ENCODE measurements around the gene PAH. TPM values are rescaled to one million over a fixed set of nuclear protein-coding genes. Genes with fewer than 3 reads are reported as not detected.
A peak's percentile ranks its signal among the peaks of the same experiment; 100 is the strongest.

Gene PAH
- total RNA-seq, 1 experiment from 2014 or later: 5.1 TPM

DNA sequence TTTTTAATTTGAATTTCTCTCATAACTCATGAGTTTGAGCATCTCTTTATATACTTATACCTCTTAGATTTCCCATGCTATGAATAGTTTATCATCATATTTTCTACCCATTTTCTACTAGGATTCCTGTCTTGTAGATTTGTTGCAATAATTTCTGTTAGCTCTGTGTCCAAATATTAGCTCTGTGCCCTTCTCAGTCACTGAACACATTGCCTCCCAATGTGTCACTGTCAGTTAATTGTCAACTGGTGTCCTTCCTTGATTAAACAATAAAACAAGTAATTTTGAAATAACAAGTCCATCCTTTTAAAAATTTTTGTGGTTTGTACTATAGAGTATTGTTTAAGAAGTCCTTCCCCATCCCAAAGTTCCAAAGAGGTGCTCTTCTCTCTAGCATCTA is 4.2 kb upstream of the PAH start:
- intact Hi-C loops (cut with micrococcal nuclease; ENCODE audit: unreplicated experiment): no loop called here
- Histone ChIP-seq H3K4me1 (peaks cover 18% of the 10 kb centered on the region), H3K27me3 (replicated peaks; ENCODE audit: control insufficient read depth, insufficient read depth, low read length) (no peaks in the 10 kb centered on the region), H3K9me3 (no peaks in the 10 kb centered on the region), H3K36me3 (ENCODE audit: control insufficient read depth, insufficient read depth, low read length) (no peaks in the 10 kb centered on the region), H3K4me3 (ENCODE audit: low read depth, low read length) (no peak overlapping the region)
- ChIA-PET POLR2A (no interaction called here), CTCF (no interaction called here)
- TF ChIP-seq, protein P1, sequence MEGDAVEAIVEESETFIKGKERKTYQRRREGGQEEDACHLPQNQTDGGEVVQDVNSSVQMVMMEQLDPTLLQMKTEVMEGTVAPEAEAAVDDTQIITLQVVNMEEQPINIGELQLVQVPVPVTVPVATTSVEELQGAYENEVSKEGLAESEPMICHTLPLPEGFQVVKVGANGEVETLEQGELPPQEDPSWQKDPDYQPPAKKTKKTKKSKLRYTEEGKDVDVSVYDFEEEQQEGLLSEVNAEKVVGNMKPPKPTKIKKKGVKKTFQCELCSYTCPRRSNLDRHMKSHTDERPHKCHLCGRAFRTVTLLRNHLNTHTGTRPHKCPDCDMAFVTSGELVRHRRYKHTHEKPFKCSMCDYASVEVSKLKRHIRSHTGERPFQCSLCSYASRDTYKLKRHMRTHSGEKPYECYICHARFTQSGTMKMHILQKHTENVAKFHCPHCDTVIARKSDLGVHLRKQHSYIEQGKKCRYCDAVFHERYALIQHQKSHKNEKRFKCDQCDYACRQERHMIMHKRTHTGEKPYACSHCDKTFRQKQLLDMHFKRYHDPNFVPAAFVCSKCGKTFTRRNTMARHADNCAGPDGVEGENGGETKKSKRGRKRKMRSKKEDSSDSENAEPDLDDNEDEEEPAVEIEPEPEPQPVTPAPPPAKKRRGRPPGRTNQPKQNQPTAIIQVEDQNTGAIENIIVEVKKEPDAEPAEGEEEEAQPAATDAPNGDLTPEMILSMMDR (IDR thresholded peaks at IDR 0.05; ENCODE audit: insufficient read depth in 1 of 2, low read depth in 1 of 2, low read length in 1 of 2, severe bottlenecking in 1 of 2, unreplicated experiment in 1 of 2): no peak
- Mint-ChIP-seq H3K9me3 (ENCODE audit: unreplicated experiment) (no peaks in the 10 kb centered on the region), H3K27me3 (ENCODE audit: insufficient read depth, unreplicated experiment) (peaks cover 4% of the 10 kb centered on the region), H3K4me3 (ENCODE audit: unreplicated experiment) (no peak overlapping the region), H3K27ac (ENCODE audit: unreplicated experiment) (no peak overlapping the region), H3K4me1 (ENCODE audit: low read depth, unreplicated experiment) (peaks cover 17% of the 10 kb centered on the region), H3K36me3 (ENCODE audit: insufficient read depth, unreplicated experiment) (peaks cover 4% of the 10 kb centered on the region)
- DNase-seq: no peak
- no TSS peak for BruUV-seq (replicated peaks)

DNA sequence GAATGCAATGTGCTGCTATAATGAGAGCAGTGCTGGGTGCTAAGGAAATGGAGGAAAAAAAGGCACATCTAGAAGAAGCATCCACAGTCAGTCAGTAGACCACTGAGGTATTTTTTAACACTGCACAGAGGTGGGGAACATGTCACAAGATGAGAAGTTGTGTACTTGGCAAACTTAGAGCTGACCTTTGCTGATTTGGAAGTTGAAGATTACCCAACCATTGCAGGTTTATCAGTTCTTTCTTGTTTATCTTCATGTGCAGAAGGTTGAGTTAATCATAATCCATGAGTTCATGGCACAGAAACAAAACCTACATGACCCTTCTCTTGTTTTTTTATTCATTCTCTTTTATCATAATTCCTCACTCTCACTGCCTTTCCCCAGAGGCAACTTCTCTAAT is 3.2 kb upstream of the PAH start:
- intact Hi-C loops (cut with micrococcal nuclease; ENCODE audit: unreplicated experiment): no loop called here
- CTCF ChIA-PET: no interaction called here
- H3K9me3 Mint-ChIP-seq (ENCODE audit: unreplicated experiment): no peaks in the 10 kb centered on the region
- no peak overlapping the region for H3K4me3 Mint-ChIP-seq (ENCODE audit: unreplicated experiment)
- DNase-seq: peak in 1 of 2 experiments; percentile 20
- no peaks in the 10 kb centered on the region for H3K27me3 ChIP-seq (replicated peaks; ENCODE audit: control insufficient read depth, insufficient read depth, low read length)
- TF ChIP-seq, protein P1 (IDR thresholded peaks at IDR 0.05; ENCODE audit: insufficient read depth in 1 of 2, low read depth in 1 of 2, low read length in 1 of 2, severe bottlenecking in 1 of 2, unreplicated experiment in 1 of 2): no peak
- BruUV-seq (replicated peaks): no TSS peak
- H3K36me3 Mint-ChIP-seq (ENCODE audit: insufficient read depth, unreplicated experiment): peaks cover 5% of the 10 kb centered on the region
- H3K4me1 ChIP-seq: peaks cover 18% of the 10 kb centered on the region
- no peaks in the 10 kb centered on the region for H3K9me3 ChIP-seq
- no peak overlapping the region for H3K4me3 ChIP-seq (ENCODE audit: low read depth, low read length)
- peaks cover 17% of the 10 kb centered on the region for H3K4me1 Mint-ChIP-seq (ENCODE audit: low read depth, unreplicated experiment)
- no peak overlapping the region for H3K27ac Mint-ChIP-seq (ENCODE audit: unreplicated experiment)
- no peaks in the 10 kb centered on the region for H3K27me3 Mint-ChIP-seq (ENCODE audit: insufficient read depth, unreplicated experiment)
- POLR2A ChIA-PET: no interaction called here
- no peaks in the 10 kb centered on the region for H3K36me3 ChIP-seq (ENCODE audit: control insufficient read depth, insufficient read depth, low read length)

DNA sequence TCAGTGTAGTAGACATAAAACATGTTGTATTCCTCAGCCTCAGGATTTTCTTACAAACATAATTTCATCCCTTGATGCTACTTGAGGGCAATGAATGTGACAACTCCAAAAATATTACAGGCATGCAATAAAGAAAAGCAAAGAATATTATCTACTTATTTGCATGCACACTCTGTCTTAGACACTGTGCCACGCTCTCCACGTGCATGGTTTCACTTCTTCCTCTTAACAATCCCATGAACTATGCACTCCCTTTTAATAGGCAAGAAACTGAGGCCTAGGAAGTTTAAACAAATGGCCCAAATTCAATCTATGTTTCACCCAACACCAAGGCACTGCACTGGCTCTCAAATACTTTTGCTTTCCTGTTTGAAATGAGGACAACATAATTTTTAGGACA is 1.8 kb upstream of the PAH start:
- no peak overlapping the region for H3K4me3 ChIP-seq (ENCODE audit: low read depth, low read length)
- no TSS peak for BruUV-seq (replicated peaks)
- no peak overlapping the region for H3K4me3 Mint-ChIP-seq (ENCODE audit: unreplicated experiment)
- no peaks in the 10 kb centered on the region for H3K27me3 ChIP-seq (replicated peaks; ENCODE audit: control insufficient read depth, insufficient read depth, low read length)
- peaks cover 5% of the 10 kb centered on the region for H3K36me3 Mint-ChIP-seq (ENCODE audit: insufficient read depth, unreplicated experiment)
- no peak overlapping the region for H3K27ac Mint-ChIP-seq (ENCODE audit: unreplicated experiment)
- intact Hi-C loops (cut with micrococcal nuclease; ENCODE audit: unreplicated experiment): no loop called here
- H3K4me1 ChIP-seq: peaks cover 18% of the 10 kb centered on the region
- H3K27me3 Mint-ChIP-seq (ENCODE audit: insufficient read depth, unreplicated experiment): no peaks in the 10 kb centered on the region
- no peaks in the 10 kb centered on the region for H3K9me3 Mint-ChIP-seq (ENCODE audit: unreplicated experiment)
- ChIA-PET CTCF (no interaction called here), POLR2A (no interaction called here)
- no peak for DNase-seq
- TF ChIP-seq, protein P1 (IDR thresholded peaks at IDR 0.05; ENCODE audit: insufficient read depth in 1 of 2, low read depth in 1 of 2, low read length in 1 of 2, severe bottlenecking in 1 of 2, unreplicated experiment in 1 of 2): no peak
- H3K9me3 ChIP-seq: no peaks in the 10 kb centered on the region
- H3K4me1 Mint-ChIP-seq (ENCODE audit: low read depth, unreplicated experiment): peaks cover 17% of the 10 kb centered on the region
- no peaks in the 10 kb centered on the region for H3K36me3 ChIP-seq (ENCODE audit: control insufficient read depth, insufficient read depth, low read length)
